Muscle of back (tissue), 11 donors: Measurements from ENCODE around the gene GH1. TPM values are rescaled to one million over a fixed set of nuclear protein-coding genes. Genes with fewer than 3 reads are reported as not detected.
"Not testable (repeated sequence)": the region's sequence is repeated elsewhere in the genome, so short reads cannot be mapped to it uniquely, and the experiment has no call there.

ENCODE experiments used
- DNase-seq, 3 donors: peaks; one replicate each; pipeline versions ENCODE4 v3.0.0 to v3.0.0-alpha.2; 2013
- polyA plus RNA-seq, 10 donors: library from polyadenylated mRNA; unstranded; fragments of 120-200 nt; gene quantifications; one replicate each; pipeline ENCODE4 v1.2.1, GENCODE V29; 2013; ENCODE audit not compliant: insufficient read length in 10 of 10

The GH1 gene
- polyA plus RNA-seq, 10 donors: 0.19 TPM; not detected in 9

DNA sequence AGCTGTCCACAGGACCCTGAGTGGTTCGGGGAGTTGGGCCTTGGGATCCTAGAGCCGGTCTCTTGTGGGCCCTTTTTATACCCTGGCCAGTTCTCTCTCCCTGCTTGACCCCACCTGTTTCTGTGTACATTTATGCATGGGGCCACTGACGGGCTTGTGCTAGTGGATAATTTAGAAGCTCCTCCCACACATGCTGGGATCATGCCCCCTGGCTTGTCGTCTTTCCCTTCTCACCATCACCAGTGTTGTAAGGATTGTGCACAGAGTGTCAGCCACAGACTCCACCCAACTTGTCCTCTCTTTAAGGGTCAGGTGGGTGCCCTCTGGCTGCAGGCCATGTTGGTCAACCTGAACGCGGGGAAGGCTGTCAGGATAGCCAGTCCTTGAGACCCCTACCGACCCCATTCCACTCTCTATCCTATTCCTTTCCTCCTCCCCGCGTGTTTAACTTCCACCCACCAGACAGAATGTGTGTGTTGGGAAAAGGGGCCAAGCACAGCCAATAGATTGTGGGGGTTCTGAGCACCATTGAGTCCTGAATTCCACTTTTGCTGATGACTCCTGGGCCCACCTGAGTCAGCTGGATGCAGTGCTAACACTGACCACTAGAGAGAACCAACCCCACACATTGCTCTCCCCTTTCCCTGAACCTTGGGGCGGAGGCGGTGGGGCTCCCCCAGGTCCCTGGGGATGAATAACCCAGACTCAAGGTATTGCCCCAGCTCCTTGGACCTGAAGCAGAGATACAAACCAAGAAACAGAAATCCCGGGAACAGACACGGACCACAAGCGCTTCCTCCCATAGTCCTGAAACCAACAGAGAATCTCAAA is 21.9 kb downstream of the GH1 start, which contains the start of gene CSH1:
Gene CSH1 (minus strand): TSS at position 51 of the 831 bp plus-strand sequence. CDS start 63 bp downstream, outside the sequence.
- not testable (repeated sequence) for DNase-seq

DNA sequence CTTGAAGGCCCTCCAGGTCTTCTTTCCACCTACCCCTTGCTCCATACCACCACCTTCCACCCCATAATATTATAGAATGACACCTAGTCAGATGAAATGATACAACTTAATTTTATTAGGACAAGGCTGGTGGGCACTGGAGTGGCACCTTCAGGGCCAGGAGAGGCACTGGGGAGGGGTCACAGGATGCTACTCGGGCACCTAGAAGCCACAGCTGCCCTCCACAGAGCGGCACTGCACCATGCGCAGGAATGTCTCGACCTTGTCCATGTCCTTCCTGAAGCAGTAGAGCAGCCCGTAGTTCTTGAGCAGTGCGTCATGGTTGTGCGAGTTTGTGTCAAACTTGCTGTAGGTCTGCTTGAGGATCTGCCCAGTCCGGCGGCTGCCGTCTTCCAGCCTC is 23.8 kb downstream of the GH1 start:
- not testable (repeated sequence) for DNase-seq

DNA sequence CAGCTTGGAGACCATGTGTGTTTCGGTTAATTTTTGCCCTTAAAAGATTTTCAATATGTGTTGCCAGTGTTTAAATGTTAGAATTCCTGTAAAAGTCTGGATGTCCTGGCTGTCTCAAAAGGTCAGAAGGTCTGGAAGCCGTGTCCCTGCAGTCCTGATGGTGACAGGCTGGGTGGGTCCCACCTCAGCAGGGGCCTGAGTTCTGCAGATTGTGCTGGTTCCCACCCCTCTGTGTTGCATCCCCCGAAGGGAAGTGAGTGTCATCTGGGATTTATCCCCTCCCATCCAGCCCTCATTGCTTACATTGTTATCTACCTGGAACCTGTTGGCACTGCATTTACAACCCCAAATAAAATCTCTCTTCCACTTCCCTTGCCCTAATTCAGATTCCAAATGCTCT is 24.6 kb downstream of the GH1 start:
- not testable (repeated sequence) for DNase-seq

DNA sequence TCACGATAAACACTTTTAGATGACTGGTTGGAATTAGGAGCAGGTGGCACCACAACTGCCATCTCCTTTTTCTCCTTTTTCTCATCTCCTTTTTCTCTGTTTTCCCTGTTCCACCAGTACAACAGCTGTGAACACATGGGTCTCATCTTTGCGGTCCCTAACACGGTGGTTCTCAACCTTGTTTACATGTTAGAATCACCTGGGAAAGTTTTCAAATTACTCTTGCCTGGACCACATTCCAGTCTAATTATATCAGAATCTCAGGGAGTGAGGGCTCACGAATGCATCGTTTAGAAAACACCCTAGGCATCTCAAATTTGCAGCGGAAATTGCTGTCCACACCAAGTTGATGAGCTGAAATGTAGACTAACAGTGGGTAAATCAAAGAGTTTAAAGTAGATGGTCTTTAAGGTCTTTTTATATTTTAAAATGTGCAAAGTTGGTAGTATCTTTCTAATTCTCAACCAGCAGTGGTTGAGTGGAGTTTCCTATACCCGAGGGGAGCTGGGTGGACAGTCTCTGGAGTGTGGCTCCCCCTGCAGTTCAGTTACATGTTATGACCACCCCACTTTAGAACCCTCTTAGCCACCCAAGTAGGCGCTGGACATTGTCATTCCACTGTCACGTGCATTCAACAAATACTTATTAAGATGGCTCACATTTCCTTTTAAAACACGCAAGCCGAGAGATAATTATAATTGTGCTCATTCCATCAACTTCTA is 26.2 kb downstream of the GH1 start:
- DNase-seq: not testable (repeated sequence)

DNA sequence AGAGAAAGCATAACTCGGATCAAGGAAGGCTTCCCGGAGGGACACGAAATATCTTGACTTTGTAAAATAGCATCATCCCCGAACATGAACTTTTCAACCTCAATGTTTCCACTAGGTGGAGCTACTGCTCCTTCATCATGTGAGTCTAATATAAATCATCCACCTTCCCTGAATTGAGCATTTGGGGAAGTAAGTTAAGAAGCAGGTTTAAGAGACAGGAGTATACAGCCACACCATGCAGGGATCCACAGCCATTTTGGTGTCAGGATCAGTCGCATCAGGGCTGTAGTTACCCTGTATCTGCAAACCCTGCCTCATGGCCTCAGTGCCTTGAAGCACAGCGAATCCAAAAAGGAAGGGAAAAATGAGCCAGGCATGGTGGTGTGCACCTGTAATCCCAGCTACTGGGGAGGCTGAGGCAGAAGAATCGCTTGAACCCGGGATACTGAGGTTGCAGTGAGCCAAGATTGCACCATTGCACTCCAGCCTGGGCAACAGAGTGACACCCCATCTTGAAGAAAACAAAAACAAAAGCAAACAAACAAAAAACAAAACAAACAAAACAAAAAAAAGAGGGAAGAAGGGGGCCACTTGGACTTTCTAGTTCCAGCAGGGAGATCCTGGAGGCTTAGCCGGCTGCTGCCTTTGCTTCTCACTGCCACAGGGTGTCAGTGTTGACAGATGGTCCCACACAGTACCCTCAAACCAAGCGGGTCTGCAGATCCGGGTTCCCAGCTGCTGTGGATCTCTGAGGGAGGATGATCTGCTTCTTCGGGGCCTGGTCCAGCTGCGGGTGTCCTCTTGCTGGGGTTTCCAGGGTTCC is 29.4 kb downstream of the GH1 start:
- peak in 2 of 3 donors; percentile 6 to 45 for DNase-seq

DNA sequence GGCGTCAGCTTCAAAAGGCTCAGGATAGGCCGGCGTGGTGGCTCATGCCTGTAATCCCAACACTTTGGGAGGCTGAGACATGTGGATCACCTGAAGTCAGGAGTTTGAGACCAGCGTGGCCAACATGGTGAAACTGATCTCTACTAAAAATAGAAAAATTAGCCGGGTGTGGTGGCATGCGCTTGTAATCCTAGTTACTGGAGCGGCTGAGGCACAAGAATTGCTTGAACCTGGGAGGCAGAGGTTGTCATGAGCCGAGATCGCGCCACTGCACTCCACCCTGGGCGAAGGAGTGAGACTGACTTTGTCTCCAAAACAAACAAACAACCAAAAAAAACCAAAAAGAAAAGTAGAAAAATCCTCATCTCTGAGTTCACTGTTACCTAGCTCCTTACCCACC is 33.5 kb downstream of the GH1 start:
- DNase-seq: not testable (repeated sequence)

DNA sequence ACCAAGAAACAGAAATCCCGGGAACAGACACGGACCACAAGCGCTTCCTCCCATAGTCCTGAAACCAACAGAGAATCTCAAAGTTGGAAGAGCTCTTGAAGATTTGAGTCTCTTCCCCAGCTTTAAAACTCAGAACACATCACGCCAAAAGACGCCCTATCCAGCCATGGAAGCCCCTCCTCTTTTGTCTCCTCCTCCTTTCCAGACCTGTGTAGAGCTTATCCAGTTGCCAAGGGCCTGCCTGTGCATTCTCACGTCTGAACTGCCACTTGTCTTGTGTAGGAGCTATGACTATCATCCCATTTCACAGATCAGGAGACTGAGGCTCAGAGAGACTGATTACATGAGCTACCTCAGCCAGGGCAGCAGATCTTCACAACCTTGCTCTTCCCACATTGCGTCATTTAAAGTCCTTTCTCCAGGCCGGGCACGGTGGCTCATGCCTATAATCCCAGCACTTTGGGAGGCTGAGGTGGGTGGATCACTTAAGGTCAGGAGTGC is 36.0 kb downstream of the GH1 start:
- not testable (repeated sequence) for DNase-seq

DNA sequence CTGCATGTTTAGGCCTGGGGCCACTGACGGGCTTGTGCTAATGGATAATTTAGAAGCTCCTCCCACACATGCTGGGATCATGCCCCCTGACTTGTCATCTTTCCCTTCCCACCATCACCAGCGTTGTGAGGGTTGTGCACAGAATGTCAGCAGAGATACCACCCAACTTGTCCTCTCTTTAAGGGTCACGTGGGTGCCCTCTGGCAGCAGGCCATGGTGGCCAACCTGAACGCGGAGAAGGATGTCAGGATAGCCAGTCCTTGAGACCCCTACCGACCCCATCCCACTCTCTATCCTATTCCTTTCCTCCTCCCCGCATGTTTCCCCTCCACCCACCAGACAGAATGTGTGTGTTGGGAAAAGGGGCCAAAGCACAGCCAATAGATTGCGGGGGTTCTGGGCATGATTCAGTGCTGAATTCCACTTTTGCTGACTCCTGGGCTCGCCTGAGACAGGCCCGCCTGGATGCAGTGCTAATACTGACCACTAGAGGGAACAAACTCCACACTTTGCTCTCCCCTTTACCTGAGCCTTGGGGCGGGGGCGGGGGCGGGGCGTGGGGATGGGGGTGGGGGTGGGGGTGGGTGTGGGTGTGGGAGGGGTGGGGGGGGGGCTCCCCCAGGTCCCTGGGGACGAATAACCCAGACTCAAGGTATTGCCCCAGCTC is 36.6 kb downstream of the GH1 start, which contains the start of gene GH2:
Gene GH2 (minus strand): TSS at position 10 of the 667 bp plus-strand sequence. CDS start 143 bp downstream, outside the sequence.
- DNase-seq: peak in 2 of 3 donors; percentile 25 to 30

DNA sequence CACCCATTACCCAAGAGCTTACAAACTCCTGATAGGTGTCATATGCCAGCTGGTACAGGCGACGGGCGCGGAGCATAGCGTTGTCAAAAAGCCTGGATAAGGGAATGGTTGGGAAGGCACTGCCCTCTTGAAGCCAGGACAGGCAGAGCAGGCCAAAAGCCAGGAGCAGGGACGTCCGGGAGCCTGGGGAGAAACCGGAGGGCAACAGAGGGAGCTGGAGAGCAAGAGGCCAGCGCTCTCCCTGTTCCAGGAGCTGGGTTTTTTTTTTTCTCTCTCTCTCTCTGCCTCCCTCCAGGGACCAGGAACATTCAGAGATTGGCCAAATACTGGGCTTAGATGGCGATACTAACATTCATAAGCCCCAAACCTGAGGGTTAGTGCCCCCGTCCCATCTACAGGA is 37.3 kb downstream of the GH1 start:
- not testable (repeated sequence) for DNase-seq

DNA sequence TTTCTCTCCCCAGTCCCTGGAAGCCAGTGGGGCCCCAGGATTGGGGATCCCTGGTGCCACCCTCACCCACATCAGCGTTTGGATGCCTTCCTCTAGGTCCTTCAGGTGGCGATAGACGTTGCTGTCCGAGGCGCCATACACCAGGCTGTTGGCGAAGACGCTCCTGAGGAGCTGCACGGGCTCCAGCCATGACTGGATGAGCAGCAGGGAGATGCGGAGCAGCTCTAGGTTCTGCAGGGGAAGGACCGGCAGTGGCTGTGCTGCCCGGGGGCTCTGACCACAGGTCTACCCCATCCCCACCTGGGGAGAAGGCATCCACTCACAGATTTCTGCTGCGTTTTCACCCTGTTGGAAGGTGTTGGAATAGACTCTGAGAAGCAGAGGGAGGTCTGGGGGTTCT is 37.9 kb downstream of the GH1 start:
- no peak for DNase-seq

DNA sequence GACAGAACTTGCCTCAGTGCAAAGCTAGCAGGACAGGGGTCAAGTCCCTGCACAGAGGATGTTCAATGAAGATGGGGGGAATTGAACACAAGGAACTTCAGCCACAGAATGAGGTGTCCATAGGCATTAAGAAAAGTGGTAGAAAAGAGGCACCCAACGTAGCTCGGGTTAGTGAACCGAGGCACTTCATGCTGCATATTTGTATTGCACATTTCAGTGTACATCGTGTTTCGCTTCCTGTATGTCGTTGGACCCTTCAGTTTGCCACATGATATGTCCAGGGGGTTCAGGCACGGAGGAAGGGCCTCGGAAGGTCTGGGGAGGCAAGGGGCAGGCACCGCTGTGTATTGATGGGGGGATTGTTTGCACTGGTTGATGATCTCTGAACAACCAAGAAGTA is 40.2 kb downstream of the GH1 start:
- not testable (repeated sequence) for DNase-seq

DNA sequence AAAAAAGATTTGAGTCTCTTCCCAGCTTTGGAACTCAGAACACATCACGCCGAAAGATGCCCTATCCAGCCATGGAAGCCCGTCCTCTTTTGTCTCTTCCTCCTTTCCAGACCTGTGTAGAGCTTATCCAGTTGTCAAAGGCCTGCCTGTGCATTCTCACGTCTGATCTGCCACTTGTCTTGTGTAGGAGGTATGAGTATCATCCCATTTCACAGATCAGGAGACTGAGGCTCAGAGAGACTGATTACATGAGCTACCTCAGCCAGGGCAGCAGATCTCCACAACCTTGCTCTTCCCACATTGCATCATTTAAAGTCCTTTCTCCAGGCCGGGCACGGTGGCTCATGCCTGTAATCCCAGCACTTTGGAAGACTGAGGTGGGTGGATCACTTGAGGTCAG is 43.9 kb downstream of the GH1 start:
- DNase-seq: not testable (repeated sequence)

DNA sequence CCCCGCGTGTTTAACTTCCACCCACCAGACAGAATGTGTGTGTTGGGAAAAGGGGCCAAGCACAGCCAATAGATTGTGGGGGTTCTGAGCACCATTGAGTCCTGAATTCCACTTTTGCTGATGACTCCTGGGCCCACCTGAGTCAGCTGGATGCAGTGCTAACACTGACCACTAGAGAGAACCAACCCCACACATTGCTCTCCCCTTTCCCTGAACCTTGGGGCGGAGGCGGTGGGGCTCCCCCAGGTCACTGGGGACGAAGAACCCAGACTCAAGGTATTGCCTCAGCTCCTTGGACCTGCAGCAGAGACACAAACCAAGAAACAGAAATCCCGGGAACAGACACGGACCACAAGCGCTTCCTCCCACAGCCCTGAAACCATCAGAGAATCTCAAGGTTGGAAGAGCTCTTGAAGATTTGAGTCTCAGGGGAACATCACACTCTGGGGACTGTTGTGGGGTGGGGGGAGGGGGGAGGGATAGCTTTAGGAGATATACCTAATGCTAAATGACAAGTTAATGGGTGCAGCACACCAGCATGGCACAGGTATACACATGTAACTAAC is 44.5 kb downstream of the GH1 start:
- DNase-seq: not testable (repeated sequence)

DNA sequence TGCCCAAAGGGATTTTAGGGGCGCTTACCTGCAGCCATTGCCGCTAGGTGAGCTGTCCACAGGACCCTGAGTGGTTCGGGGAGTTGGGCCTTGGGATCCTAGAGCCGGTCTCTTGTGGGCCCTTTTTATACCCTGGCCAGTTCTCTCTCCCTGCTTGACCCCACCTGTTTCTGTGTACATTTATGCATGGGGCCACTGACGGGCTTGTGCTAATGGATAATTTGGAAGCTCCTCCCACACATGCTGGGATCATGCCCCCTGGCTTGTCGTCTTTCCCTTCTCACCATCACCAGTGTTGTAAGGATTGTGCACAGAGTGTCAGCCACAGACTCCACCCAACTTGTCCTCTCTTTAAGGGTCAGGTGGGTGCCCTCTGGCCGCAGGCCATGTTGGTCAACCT is 45.1 kb downstream of the GH1 start, which contains the start of gene CSH2:
Gene CSH2 (minus strand): TSS at position 101 of the 400 bp plus-strand sequence. CDS start 63 bp downstream, at position 38.
- not testable (repeated sequence) for DNase-seq

DNA sequence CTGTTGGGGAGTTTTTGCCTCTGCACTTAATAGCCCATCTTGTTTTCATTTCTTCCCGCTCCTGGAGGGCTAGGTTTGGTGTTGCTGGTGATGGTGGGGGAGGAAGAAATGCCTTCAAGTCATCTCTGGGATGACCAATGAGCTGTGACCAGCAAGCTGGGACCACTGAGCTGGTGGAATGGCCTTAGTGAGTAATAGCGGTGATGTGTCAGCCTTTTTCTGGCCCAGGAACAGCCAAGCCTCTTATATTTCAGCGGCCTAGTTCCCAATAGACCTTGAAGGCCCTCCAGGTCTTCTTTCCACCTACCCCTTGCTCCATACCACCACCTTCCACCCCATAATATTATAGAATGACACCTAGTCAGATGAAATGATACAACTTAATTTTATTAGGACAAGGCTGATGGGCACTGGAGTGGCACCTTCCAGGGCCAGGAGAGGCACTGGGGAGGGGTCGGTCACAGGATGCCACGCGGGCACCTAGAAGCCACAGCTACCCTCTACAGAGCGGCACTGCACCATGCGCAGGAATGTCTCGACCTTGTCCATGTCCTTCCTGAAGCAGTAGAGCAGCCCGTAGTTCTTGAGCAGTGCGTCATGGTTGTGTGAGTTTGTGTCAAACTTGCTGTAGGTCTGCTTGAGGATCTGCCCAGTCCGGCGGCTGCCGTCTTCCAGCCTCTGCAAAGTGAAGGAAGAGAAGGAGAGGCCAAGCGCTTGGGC is 46.8 kb downstream of the GH1 start:
- not testable (repeated sequence) for DNase-seq

DNA sequence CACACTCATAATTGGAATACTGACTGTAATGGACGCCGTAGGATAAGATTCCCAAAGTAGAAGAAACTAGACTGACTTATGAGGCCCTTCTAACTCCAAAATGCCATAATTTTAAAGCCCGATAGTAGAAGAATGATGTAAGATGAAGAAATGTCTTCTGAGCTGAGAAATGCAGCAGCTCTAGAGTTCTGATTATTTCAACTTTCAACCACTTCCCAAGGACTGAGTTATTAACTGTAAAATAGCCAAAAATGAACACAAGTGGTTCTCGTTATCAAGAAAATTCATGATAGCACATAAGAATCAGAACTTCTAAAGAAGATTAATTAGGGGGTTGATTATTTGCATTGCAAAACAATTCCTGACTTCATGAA is 48.4 kb downstream of the GH1 start:
- DNase-seq: not testable (repeated sequence)

DNA sequence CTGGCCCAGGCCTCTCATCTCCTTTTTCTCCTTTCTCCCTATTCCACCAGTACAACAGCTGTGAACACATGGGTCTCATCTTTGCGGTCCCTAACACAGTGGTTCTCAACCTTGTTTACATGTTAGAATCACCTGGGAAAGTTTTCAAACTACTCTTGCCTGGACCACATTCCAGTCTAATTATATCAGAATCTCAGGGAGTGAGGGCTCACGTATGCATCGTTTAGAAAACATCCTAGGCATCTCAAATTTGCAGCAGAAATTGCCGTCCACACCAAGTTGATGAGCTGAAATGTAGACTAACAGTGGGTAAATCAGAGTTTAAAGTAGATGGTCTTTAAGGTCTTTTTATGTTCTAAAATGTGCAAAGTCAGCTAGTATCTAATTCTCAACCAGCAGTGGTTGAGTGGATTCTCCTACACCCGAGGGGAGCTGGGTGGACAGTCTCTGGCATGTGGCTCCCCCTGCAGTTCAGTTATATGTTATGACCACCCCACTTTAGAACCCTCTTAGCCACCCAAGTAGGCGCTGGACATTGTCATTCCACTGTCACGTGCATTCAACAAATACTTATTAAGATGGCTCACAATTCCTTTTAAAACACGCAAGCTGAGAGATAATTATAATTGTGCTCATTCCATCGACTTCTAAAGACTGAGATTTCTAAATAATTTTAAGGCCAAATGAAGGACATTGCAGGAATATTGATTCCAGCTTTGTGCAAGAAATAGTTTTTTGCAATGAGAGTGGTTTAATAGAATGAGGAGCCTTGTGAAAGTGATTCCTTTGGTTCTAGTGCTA is 48.9 kb downstream of the GH1 start:
- DNase-seq: not testable (repeated sequence)
